ENCODE data around the gene ETV3.
A peak's percentile ranks its signal among the peaks of the same experiment; 100 is the strongest.

Gene ETV3

DNA sequence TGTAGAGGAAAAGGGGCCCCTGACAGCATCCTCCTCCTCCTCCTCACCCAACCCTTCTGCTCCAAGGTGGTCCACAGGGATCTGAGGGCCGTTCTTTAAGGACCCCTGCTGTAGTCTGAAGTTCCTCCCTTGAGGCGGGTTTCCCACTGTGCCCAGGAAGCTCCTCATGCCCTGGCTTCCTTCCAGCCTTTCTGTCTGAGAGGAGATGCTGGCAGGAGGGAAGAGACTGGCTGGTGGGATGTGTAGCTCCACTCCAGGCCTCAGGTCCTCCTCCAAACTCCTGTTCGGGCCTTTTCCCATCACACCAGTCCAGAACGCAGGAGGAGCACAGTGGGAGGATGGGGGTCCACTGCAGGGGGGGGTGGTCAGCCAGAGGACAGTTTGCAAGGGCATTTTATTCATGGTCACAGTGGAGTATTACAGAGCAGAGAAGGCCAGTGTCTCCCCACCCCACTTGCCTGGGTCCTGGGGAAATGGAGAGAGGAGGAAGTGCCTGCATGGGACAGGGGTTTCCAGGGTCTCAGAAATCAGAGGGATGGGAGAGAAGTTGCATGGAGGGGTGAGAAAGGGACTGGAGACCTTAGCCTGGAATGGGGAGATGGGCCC lies 46.4 kb downstream of the ETV3 start:
- DNase-seq (ENCODE audit: low read depth) = no peak

DNA sequence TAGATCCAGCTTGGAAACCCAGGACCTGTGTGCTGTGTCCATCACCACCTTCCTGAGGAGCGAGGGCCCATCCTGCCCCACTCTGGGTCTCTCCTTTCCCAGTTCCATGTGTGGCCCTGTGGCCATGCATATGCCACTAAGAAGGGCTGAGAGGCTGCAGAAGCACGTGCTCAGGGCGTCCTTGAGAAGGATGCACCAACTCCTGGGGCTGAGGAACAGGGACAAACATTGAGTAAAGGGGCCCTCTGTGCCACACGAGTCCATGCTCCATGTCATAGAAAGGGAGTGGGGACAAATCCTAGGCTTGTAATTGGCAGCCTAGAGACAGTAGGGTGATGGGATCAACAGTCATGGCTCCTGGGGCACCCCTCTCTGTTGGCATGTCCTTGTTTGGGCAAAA lies 47.0 kb downstream of the ETV3 start:
- no peak for DNase-seq (ENCODE audit: low read depth)

DNA sequence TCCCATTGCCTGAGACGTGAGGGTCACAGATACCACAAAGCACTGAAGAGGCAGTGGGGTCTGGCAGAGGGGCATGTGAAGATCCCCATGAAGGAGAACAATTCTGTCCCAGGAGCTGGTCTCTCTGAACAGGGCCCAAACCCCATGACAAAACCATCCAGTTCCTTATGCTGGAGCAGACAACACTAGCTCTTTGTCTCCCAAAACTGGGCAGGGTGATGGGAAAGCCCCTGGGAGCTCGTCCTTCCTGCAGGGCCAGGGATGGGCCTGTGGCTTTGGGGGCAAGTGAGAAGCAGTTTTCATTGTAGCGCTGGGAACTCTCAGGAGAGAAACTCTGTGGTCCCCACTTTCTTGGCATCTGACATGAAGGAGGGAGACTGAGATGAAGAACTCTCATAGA lies 47.4 kb downstream of the ETV3 start:
- DNase-seq (ENCODE audit: low read depth) = no peak

DNA sequence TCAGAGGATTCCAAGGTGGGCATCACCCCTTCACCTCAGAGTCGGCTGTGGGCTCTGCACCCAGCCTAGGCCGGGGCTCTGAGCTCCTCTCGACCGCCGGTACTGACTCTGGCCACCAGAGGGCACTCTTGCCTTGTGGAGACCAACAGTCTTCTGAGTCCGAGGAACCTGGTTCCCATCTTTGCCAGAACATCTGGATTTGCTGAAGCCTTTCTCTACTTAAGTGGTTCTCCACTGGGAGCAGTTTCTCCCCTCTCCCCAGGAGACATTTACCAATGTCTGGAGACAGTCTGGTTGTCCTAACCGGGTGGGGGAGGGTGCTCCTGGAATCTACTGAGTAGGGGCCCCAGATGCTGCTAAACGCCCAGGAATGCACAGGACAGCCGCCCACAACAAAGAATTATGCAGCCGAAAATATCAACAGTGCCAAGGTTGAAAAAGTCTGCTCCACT lies 48.0 kb downstream of the ETV3 start:
- peak; percentile 75 for DNase-seq (ENCODE audit: low read depth)

DNA sequence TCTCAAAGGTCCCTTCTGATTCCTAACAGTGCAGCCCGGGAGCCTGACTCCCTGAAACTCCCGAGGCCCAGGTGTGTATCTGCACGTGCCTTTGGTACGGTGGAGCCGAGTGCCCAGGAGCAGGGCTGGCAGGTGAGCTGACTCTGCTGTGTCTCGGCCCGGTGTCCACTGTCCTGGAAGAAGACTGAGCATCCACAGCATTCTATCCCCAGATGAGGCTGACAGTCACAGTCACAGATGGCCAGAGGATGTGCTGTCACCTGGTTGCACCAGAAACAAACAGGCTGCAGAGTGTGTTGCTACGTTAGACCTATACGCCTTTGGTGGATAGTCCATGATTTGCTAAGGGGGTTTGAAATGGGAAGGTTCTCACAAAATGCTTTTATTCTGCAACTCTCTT lies 48.4 kb downstream of the ETV3 start:
- DNase-seq (ENCODE audit: low read depth) = no peak

DNA sequence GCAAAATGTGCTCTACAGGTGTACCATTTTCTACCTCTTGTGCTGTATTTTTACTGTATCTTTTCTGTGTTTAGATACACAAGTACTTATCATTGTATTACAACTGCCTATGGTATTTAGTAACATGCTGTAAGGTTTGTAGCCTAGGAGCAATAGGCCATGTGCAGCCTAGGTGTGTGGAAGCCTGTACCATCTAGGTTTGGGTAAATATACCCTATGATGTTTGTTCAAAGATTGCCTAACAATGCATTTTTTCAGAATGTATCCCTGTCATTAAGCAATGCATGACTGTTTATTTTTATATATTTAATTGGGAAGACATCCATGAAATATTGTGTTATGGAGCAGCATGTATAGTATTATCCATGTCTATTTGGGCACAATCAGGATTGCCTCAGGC lies 49.6 kb downstream of the ETV3 start:
- DNase-seq (ENCODE audit: low read depth) = no peak

DNA sequence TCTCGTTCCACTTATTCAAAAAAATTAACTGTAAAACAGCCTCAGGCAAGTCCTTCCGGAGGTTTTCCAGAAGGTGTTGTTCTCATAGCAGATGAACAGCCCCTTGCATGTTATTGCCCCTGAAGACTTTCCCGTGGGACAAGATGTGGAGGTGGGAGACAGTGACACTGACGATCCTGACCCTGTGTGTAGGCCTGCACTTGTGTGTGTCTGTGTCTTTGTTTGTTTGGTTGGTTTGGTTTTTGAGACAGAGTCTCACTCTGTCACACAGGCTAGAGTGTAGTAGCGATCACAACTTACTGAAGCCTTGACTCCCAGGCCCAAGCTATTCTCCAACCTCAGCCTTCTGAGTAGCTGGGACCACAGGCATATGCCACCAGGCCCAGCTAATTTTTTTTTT lies 51.2 kb downstream of the ETV3 start:
- no peak for DNase-seq (ENCODE audit: low read depth)

DNA sequence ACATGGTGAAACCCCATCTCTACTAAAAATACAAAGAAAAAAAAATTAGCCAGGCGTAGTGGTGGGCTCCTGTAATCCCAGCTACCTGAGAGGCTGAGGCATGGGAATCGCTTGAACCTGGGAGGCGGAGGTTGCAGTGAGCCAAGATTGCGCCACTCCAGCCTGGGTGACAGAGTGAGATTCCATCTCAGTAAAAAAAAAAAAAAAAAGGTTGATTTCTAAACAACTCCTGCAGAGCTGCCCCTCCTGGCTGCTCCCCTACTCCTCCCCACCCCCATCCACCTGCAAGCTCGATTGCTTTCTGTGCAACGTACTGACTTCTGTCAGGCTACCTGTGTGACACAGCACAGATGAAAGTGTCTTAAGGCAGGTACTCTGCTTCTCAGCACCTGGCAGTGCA lies 51.9 kb downstream of the ETV3 start:
- DNase-seq (ENCODE audit: low read depth) = no peak

DNA sequence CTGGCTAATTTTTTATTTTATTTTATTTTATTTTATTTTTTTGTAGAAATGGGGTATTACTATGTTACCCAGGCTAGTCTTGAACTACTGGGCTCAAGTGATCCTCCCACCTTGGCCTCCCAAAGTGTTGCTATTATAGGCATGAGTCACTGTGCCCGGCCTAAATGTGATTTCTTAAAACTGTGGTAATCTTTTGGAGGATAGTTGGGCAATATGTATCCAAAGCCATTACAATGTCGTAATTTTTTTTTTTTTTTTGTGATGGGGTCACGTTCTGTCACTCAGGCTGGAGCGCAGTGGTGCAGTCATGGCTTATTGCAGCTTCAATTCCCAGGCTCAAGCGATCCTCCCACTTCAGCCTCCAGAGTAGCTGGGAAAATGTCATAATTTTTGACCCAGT lies 52.8 kb downstream of the ETV3 start:
- no peak for DNase-seq (ENCODE audit: low read depth)

DNA sequence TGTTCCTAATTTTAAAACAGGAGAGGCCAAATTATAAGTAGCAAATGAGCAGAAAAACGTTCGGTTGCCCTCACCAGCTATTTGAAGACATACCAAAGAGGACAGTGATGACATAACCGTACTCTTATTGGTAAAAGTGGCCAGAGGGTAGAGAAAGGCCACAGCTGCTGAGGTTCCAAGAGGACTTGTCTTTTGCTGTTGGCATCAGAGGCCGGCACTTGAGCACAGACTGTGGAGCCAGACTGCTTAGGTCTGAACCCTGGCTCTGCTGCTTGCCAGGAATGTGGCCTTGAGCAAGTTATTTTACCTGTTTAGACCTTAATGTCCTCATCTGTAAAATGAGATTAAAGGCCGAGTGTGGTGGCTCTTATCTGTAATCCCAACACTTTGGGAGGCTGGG lies 53.5 kb downstream of the ETV3 start:
- DNase-seq (ENCODE audit: low read depth) = no peak

DNA sequence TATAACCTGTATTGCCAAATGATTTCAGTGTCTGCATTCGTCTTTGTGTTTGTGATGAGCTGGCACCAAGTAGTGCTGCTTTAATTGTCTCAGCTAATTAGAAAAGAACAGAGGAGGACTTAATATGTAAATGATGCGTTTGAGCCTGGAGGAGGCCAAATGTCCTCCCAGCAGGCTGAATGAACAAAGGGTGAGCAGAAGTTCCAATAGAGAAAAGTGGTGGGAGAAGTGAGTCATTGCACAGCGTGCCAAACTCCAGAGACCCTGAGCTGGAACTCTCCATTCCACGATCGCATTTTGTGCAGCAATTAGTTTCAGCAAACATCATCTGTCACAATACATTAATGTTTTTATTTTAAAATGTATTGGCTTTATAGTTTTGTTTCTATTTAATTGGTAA lies 56.5 kb downstream of the ETV3 start:
- DNase-seq (ENCODE audit: low read depth) = no peak

DNA sequence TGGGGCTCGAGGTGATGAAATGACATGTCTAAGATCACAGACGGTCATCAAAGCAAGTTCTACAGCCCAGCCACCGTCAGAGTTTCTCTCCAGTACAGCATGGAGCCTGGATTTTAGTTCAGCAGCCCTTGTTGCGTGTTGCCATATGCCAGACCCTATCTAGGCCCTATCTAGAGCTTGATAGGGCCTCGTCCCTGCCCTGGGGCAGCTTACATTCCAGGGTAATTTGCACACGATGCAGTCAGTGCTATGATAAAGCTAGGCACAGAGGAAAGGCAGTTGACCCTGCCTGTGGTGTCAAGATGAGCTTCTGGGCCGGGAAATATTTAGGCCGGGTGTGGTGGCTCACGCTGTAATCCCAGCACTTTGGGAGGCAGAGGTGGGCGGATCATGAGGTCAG lies 57.5 kb downstream of the ETV3 start:
- no peak for DNase-seq (ENCODE audit: low read depth)

DNA sequence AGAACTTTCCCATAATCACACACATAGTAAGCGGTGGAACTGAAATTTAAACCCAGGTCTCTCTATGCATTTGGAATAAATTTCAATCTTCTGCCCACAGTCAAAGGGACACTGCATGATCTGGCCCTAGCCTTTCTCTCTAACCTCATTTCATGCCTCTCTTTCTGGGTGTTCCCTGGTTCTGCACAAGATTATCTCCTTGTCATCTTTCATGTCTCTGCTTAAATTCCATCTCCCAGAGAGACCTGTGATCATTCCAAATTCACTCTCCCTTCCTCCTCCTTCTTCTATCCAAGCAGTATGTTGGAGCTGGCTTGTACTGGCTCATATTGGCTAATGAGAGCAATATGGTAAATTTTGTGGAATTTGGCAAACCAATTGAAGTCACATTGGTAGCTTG lies 60.8 kb downstream of the ETV3 start:
- no peak for DNase-seq (ENCODE audit: low read depth)

DNA sequence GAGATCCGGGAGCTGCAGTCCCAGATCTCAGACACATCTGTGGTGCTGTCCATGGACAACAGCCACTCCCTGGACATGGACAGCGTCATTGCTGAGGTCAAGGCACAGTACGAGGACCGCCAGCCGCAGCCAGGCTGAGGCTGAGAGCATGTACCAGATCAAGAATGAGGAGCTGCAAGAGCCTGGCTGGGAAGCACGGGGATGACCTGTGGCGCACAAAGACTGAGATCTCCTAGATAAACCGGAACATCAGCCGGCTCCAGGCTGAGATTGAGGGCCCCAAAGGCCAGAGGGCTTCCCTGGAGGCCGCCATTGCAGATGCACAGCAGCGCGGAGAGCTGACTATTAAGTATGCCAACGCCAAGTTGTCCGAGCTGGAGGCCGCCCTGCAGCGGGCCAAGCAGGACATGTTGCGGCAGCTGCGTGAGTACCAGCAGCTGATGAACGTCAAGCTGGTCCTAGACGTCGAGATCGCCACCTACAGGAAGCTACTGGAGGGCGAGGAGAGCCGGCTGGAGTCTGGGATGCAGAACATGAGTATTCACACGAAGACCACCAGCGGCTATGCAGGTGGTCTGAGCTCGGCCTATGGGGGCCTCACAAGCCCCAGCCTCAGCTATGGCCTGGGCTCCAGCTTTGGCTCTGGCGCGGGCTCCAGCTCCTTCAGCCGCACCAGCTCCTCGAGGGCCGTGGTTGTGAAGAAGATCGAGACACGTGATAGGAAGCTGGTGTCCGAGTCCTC lies 64.1 kb downstream of the ETV3 start:
- peak; percentile 18 for DNase-seq (ENCODE audit: low read depth)
